B cell (primary cell): ENCODE data around the gene ARAP1. TPM values are rescaled to one million over a fixed set of nuclear protein-coding genes. Genes with fewer than 3 reads are reported as not detected.

Experiments
- ATAC-seq: fragments of 200-7000 bp; cut with Tn5 transposase; one replicate; pipeline ENCODE4 v1.10.0; 2021; ENCODE audit warnings: low read depth, mild to moderate bottlenecking, moderate number of reproducible peaks, moderate library complexity
- CTCF ChIA-PET: fragments of 350-600 bp; sonication (Branson Sonifier 250); formaldehyde crosslinking; loops from one replicate; lab custom pipeline; 2021; ENCODE audit warnings: antibody characterized with exemption, inconsistent platforms; lab: Charles Lee
- POLR2A ChIA-PET: fragments of 350-600 bp; sonication (Branson Sonifier 250); formaldehyde crosslinking; loops from one replicate; lab custom pipeline; 2021; ENCODE audit warnings: antibody characterized with exemption; lab: Charles Lee
- DNase-seq: peaks from one replicate; pipeline ENCODE4 v3.0.0; 2013
- H2AFZ ChIP-seq: 2 replicates; pipeline ENCODE4 v1.6.1; 2012; ENCODE audit warnings: mild to moderate bottlenecking, low read depth, low read length; ENCODE audit not compliant: insufficient read depth, poor library complexity, severe bottlenecking
- H3K27ac ChIP-seq, 2 donors: 1 replicate in 1 of 2; 2 replicates in 1 of 2; pipeline ENCODE4 v1.5.1; 2012 to 2013; ENCODE audit warnings: low read length in 2 of 2, mild to moderate bottlenecking in 2 of 2, moderate library complexity in 1 of 2
- H3K27me3 ChIP-seq, 4 experiments: fragments of 200-600 bp in 1 of 4; sonication (generic) in 1 of 4; replicated peaks in 1 of 4; 1 replicate in 2 of 4; 2 replicates in 2 of 4; pipeline versions ENCODE4 v1.6.1 to v1.7.0; 2013 to 2016; ENCODE audit warnings: low read length in 3 of 4, mild to moderate bottlenecking in 2 of 4, mixed read lengths in 1 of 4, moderate library complexity in 1 of 4; ENCODE audit not compliant: insufficient read depth in 4 of 4, control insufficient read depth in 3 of 4; ENCODE audit errors: control extremely low read depth in 1 of 4
- H3K36me3 ChIP-seq, 2 experiments: replicated peaks in 1 of 2; 1 replicate in 1 of 2; 2 replicates in 1 of 2; pipeline versions ENCODE4 v1.6.1 to v1.7.1; 2013; ENCODE audit warnings: low read length in 1 of 2; ENCODE audit not compliant: insufficient read depth in 2 of 2, control insufficient read depth in 1 of 2; ENCODE audit errors: control extremely low read depth in 1 of 2, extremely low read depth in 1 of 2
- H3K4me1 ChIP-seq, 2 donors: fragments of 200-600 bp in 1 of 2; sonication (generic) in 1 of 2; 1 replicate in 1 of 2; 2 replicates in 1 of 2; pipeline versions ENCODE4 v1.5.1 to v1.6.1; 2013 to 2017; ENCODE audit warnings: low read length in 2 of 2; ENCODE audit not compliant: control insufficient read depth in 2 of 2, insufficient read depth in 2 of 2
- H3K4me2 ChIP-seq: replicated peaks from 2 replicates; pipeline ENCODE3; 2012; ENCODE audit warnings: mild to moderate bottlenecking, low read depth, low read length; ENCODE audit not compliant: poor library complexity, severe bottlenecking
- H3K4me3 ChIP-seq, 5 experiments: fragments of 200-600 bp in 1 of 5; sonication (generic) in 1 of 5; 1 replicate in 3 of 5; 2 replicates in 2 of 5; pipeline versions ENCODE4 v1.5.1 to v1.7.0; 2011 to 2016; ENCODE audit warnings: low read length in 4 of 5, mild to moderate bottlenecking in 4 of 5, low read depth in 2 of 5, control low read depth in 1 of 5, moderate library complexity in 1 of 5; ENCODE audit not compliant: insufficient read depth in 1 of 5; ENCODE audit errors: control extremely low read depth in 1 of 5, extremely low read depth in 1 of 5
- H3K79me2 ChIP-seq: fragments of 200-600 bp; sonication (generic); one replicate; pipeline ENCODE4 v1.6.0; 2016; ENCODE audit warnings: low read length; ENCODE audit not compliant: control insufficient read depth, insufficient read depth
- H3K9ac ChIP-seq: fragments of 200-600 bp; sonication (generic); 2 replicates; pipeline ENCODE4 v1.6.1; 2017; ENCODE audit warnings: mild to moderate bottlenecking, low read length, moderate library complexity
- H3K9me3 ChIP-seq, 3 donors: one replicate each; pipeline versions ENCODE4 v1.6.1 to v1.7.1; 2013; ENCODE audit warnings: low read length in 2 of 3; ENCODE audit not compliant: control insufficient read depth in 2 of 3, insufficient read depth in 1 of 3; ENCODE audit errors: control extremely low read depth in 1 of 3
- H4K20me1 ChIP-seq: 2 replicates; pipeline ENCODE4 v1.6.0; 2012; ENCODE audit warnings: mild to moderate bottlenecking, low read length; ENCODE audit not compliant: insufficient read depth, control insufficient read depth, poor library complexity, severe bottlenecking
- H3K27ac Mint-ChIP-seq: one replicate; pipeline ENCODE4 v1.8.0; 2021; ENCODE audit warnings: mixed read lengths
- H3K27me3 Mint-ChIP-seq: one replicate; pipeline ENCODE4 v1.8.0; 2021; ENCODE audit warnings: mixed read lengths
- H3K4me1 Mint-ChIP-seq: one replicate; pipeline ENCODE4 v1.8.0; 2021; ENCODE audit warnings: mixed read lengths
- H3K4me3 Mint-ChIP-seq: one replicate; pipeline ENCODE4 v1.8.0; 2021; ENCODE audit warnings: mixed read lengths
- H3K9me3 Mint-ChIP-seq: one replicate; pipeline ENCODE4 v1.8.0; 2022; ENCODE audit warnings: mixed read lengths; ENCODE audit not compliant: insufficient read depth
- CTCF ChIP-seq: fragments of 200-600 bp; IDR thresholded peaks from one replicate; pipeline ENCODE4 v1.8.0; 2022; ENCODE audit warnings: antibody characterized with exemption, mild to moderate bottlenecking
- EZH2 ChIP-seq: IDR thresholded peaks from 2 replicates; pipeline ENCODE4 v1.6.1; 2012; ENCODE audit warnings: borderline replicate concordance, low read depth, mild to moderate bottlenecking, moderate library complexity, low read length; ENCODE audit not compliant: insufficient read depth, poor library complexity, severe bottlenecking
- WGBS: methylation state at CpG from one replicate; pipeline ENCODE4 v1.1.5; 2013; ENCODE audit warnings: missing lambda C conversion rate; ENCODE audit not compliant: insufficient coverage; 5-methylcytosine and 5-hydroxymethylcytosine counted together
- intact Hi-C: fragments of 100-400 bp; cut with micrococcal nuclease; formaldehyde crosslinking; loops from one replicate; pipeline ENCODE4 v1.10.0; 2022
- polyA plus RNA-seq: library from polyadenylated mRNA; depleted of rRNA; stranded (reverse); fragments of >200 nt; gene quantifications from 2 replicates; pipeline ENCODE4 v1.2.3, GENCODE V29; 2012
- total RNA-seq, 2 donors: library from RNA; stranded (reverse); fragments of 120-200 nt in 1 of 2; gene quantifications; 1 replicate in 1 of 2; 2 replicates in 1 of 2; pipeline versions ENCODE4 v1.2.3 to v1.2.4, GENCODE V29; 2013 to 2022

ARAP1 gene
- total and polyA plus RNA-seq, 2 donors (not counting 1 experiment from before 2014, with no cell fraction given) = 143 to 242 TPM

- Mint-ChIP-seq H3K27me3 (no peaks in the 10 kb centered on the region), H3K27ac (no peak overlapping the region), H3K4me3 (no peak overlapping the region), H3K9me3 (no peaks in the 10 kb centered on the region), H3K4me1 (peaks cover 9% of the 10 kb centered on the region)
- Histone ChIP-seq H3K79me2 (peaks cover 80% of the 10 kb centered on the region), H3K27me3 (no peaks in the 10 kb centered on the region), H3K4me2 (no peak overlapping the region), H3K27ac (no peak overlapping the region), H3K36me3 (peaks cover 2 to 93% of the 10 kb centered on the region in 2 experiments), H3K9me3 (no peaks in the 10 kb centered on the region), H3K4me3 (no peak overlapping the region), H2AFZ (no peak overlapping the region), H3K9ac (no peak overlapping the region), H4K20me1 (peaks cover 97% of the 10 kb centered on the region), H3K4me1 (peaks cover 0 to 5% of the 10 kb centered on the region in 2 donors)
- ATAC-seq = no peak
- ChIA-PET POLR2A (no interaction called here), CTCF (no interaction called here)
- intact Hi-C loops = no loop called here
- DNase-seq = no peak
- 100% methylated on average over 10 of the region's 11 CpGs for WGBS
- no peak for TF ChIP-seq EZH2
- TF ChIP-seq CTCF = no peak
Observed at GRCh38 chr11:72710278-72710677, 41.9 kb downstream of the ARAP1 start.

- intact Hi-C loops = no loop called here
- no peak for ATAC-seq
Observed at GRCh38 chr11:72709478-72710238, 42.5 kb downstream of the ARAP1 start.

More at GRCh38 chr11:72709478-72710238, 42.5 kb downstream of the ARAP1 start:
- Histone ChIP-seq H3K4me1 (peaks cover 0 to under 1% of the 10 kb centered on the region in 2 donors), H3K9me3 (no peaks in the 10 kb centered on the region), H3K4me2 (no peak overlapping the region), H3K36me3 (peaks cover 2 to 93% of the 10 kb centered on the region in 2 experiments), H3K79me2 (peaks cover 74% of the 10 kb centered on the region), H3K9ac (no peak overlapping the region), H4K20me1 (peaks cover 95% of the 10 kb centered on the region), H3K27ac (no peak overlapping the region), H2AFZ (no peak overlapping the region), H3K27me3 (no peaks in the 10 kb centered on the region), H3K4me3 (no peak overlapping the region)
- TF ChIP-seq CTCF (no peak), EZH2 (no peak)
- ChIA-PET POLR2A (no interaction called here), CTCF (interaction anchor here (0.6 kb wide), 1 partner anchor 536 kb away, joined by 3 read pairs; no protein-coding TSS in a partner anchor)
- Mint-ChIP-seq H3K4me3 (no peak overlapping the region), H3K4me1 (peaks cover 6% of the 10 kb centered on the region), H3K27me3 (no peaks in the 10 kb centered on the region), H3K27ac (peak overlapping the region; percentile 26), H3K9me3 (no peaks in the 10 kb centered on the region)
- DNase-seq = no peak
- 98% methylated on average over 20 of the region's 20 CpGs for WGBS
